NCI-H2227 (cell line): ENCODE measurements around the gene MT1G.
A peak's percentile ranks its signal among the peaks of the same experiment; 100 is the strongest.
"Not testable (repeated sequence)": the region's sequence is repeated elsewhere in the genome, so short reads cannot be mapped to it uniquely, and the experiment has no call there.

Experiments used
- DNase-seq: peaks from one replicate; lab custom pipeline; 2025; ENCODE audit not compliant: unreplicated experiment; lab: John Stamatoyannopoulos, UW

Gene MT1G

GRCh38 chr16:56637814-56638750, 29.8 kb downstream of the MT1G start, which contains the start of gene MT1A:
MT1A (plus strand) TSS chr16:56638666; CDS start chr16:56638739, 73 bp downstream.
- DNase-seq = no peak

GRCh38 chr16:56636616-56637413, 31.1 kb downstream of the MT1G start:
- no peak for DNase-seq

GRCh38 chr16:56635441-56635967, 32.4 kb downstream of the MT1G start:
- DNase-seq = no peak

- no peak for DNase-seq
These were observed 33.0 kb downstream of the MT1G start for GRCh38 chr16:56634715-56635440.

- DNase-seq = no peak
These were observed 34.3 kb downstream of the MT1G start for GRCh38 chr16:56633535-56633934.

GRCh38 chr16:56632848-56633365, 35.0 kb downstream of the MT1G start:
- no peak for DNase-seq

- peak; percentile 64 for DNase-seq
These were observed 35.6 kb downstream of the MT1G start, which contains the start of gene MT1M for GRCh38 chr16:56632156-56632847. MT1M (plus strand) TSS chr16:56632659; CDS start chr16:56632732, 73 bp downstream.

GRCh38 chr16:56631832-56632155, 36.1 kb downstream of the MT1G start:
- no peak for DNase-seq

- DNase-seq = no peak
These were observed 36.7 kb downstream of the MT1G start for GRCh38 chr16:56631197-56631596.

- DNase-seq = no peak
These were observed 37.7 kb downstream of the MT1G start for GRCh38 chr16:56630134-56630533.

- DNase-seq = no peak
These were observed 38.3 kb downstream of the MT1G start for GRCh38 chr16:56629531-56629930.

- peak; percentile 17 for DNase-seq
These were observed 39.1 kb downstream of the MT1G start for GRCh38 chr16:56628486-56629350.

- DNase-seq = no peak
These were observed 41.2 kb downstream of the MT1G start for GRCh38 chr16:56626685-56627084.

GRCh38 chr16:56625943-56626654, 41.8 kb downstream of the MT1G start:
- no peak for DNase-seq

GRCh38 chr16:56625140-56625942, 42.5 kb downstream of the MT1G start, which contains the start of gene MT1E:
MT1E (plus strand) TSS chr16:56625781; CDS start chr16:56625852, 71 bp downstream.
- peak; percentile 59 for DNase-seq

- DNase-seq = no peak
These were observed 44.2 kb downstream of the MT1G start for GRCh38 chr16:56623637-56624036.

- DNase-seq = not testable (repeated sequence)
These were observed 44.7 kb downstream of the MT1G start for GRCh38 chr16:56623184-56623583.
